Measurements from ENCODE around the gene PLLP. TPM values are rescaled to one million over a fixed set of nuclear protein-coding genes. Genes with fewer than 3 reads are reported as not detected.

PLLP gene
- polyA plus RNA-seq, 1 donor from 2014 or later: not detected

GRCh38 chr16:57261806-57262205 is 22.7 kb downstream of the PLLP start:
- no peaks in the 10 kb centered on the region for H3K9me3 ChIP-seq (ENCODE audit: low read length)
- H3K27me3 ChIP-seq (ENCODE audit: insufficient read depth, low read depth, low read length): no peaks in the 10 kb centered on the region
- no peak overlapping the region for H3K9ac ChIP-seq (ENCODE audit: low read length)
- H3K4me2 ChIP-seq (ENCODE audit: low read length): no peak overlapping the region
- no peaks in the 10 kb centered on the region for H3K36me3 ChIP-seq (ENCODE audit: insufficient read depth, low read length)
- TF ChIP-seq, protein P1, sequence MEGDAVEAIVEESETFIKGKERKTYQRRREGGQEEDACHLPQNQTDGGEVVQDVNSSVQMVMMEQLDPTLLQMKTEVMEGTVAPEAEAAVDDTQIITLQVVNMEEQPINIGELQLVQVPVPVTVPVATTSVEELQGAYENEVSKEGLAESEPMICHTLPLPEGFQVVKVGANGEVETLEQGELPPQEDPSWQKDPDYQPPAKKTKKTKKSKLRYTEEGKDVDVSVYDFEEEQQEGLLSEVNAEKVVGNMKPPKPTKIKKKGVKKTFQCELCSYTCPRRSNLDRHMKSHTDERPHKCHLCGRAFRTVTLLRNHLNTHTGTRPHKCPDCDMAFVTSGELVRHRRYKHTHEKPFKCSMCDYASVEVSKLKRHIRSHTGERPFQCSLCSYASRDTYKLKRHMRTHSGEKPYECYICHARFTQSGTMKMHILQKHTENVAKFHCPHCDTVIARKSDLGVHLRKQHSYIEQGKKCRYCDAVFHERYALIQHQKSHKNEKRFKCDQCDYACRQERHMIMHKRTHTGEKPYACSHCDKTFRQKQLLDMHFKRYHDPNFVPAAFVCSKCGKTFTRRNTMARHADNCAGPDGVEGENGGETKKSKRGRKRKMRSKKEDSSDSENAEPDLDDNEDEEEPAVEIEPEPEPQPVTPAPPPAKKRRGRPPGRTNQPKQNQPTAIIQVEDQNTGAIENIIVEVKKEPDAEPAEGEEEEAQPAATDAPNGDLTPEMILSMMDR (IDR thresholded peaks at IDR 0.05; ENCODE audit: poor library complexity, severe bottlenecking): no peak
- TF ChIP-seq POLR2AphosphoS5 (IDR thresholded peaks at IDR 0.05): no peak
- TF ChIP-seq MXI1 (conservative IDR thresholded peaks at IDR 0.05; ENCODE audit: poor library complexity, severe bottlenecking): no peak
- TF ChIP-seq EP300 (conservative IDR thresholded peaks at IDR 0.05; ENCODE audit: poor library complexity, severe bottlenecking): no peak
- no peak for TF ChIP-seq RAD21 (conservative IDR thresholded peaks at IDR 0.05)
- TF ChIP-seq EZH2 (IDR thresholded peaks at IDR 0.05; ENCODE audit: borderline replicate concordance, insufficient read depth, low read length, poor library complexity, severe bottlenecking): no peak
- no peak for TF ChIP-seq SMC3 (conservative IDR thresholded peaks at IDR 0.05; ENCODE audit: poor library complexity)
- no peak for TF ChIP-seq REST (IDR thresholded peaks at IDR 0.05; ENCODE audit: borderline replicate concordance)
- TF ChIP-seq TAF1 (IDR thresholded peaks at IDR 0.05; ENCODE audit: low read depth): no peak
- no peaks in the 10 kb centered on the region for H3K79me2 ChIP-seq (replicated peaks; ENCODE audit: insufficient read depth, low read length)
- no peaks in the 10 kb centered on the region for H4K20me1 ChIP-seq (ENCODE audit: insufficient read depth)
- H3K9me2 ChIP-seq (ENCODE audit: insufficient read depth, low read length): no peaks in the 10 kb centered on the region
- H3K4me3 ChIP-seq (ENCODE audit: low read length): no peak overlapping the region
- H2AFZ ChIP-seq (ENCODE audit: low read depth, low read length): no peak overlapping the region
- no peak overlapping the region for H3K27ac ChIP-seq (ENCODE audit: low read length)
- no peaks in the 10 kb centered on the region for H3F3A ChIP-seq (ENCODE audit: insufficient read depth, low read length, poor library complexity, severe bottlenecking)

- Histone ChIP-seq H3K36me3 (ENCODE audit: insufficient read depth, low read length) (no peaks in the 10 kb centered on the region), H4K20me1 (ENCODE audit: insufficient read depth) (no peaks in the 10 kb centered on the region), H3K4me2 (ENCODE audit: low read length) (no peak overlapping the region), H2AFZ (ENCODE audit: low read depth, low read length) (no peak overlapping the region), H3K27me3 (ENCODE audit: insufficient read depth, low read depth, low read length) (no peaks in the 10 kb centered on the region), H3K9ac (ENCODE audit: low read length) (no peak overlapping the region), H3K27ac (ENCODE audit: low read length) (no peak overlapping the region), H3F3A (ENCODE audit: insufficient read depth, low read length, poor library complexity, severe bottlenecking) (no peaks in the 10 kb centered on the region), H3K9me2 (ENCODE audit: insufficient read depth, low read length) (no peaks in the 10 kb centered on the region), H3K9me3 (ENCODE audit: low read length) (no peaks in the 10 kb centered on the region), H3K79me2 (replicated peaks; ENCODE audit: insufficient read depth, low read length) (no peaks in the 10 kb centered on the region), H3K4me3 (ENCODE audit: low read length) (no peak overlapping the region)
- no peak for TF ChIP-seq MXI1 (conservative IDR thresholded peaks at IDR 0.05; ENCODE audit: poor library complexity, severe bottlenecking)
- no peak for TF ChIP-seq EP300 (conservative IDR thresholded peaks at IDR 0.05; ENCODE audit: poor library complexity, severe bottlenecking)
- no peak for TF ChIP-seq SMC3 (conservative IDR thresholded peaks at IDR 0.05; ENCODE audit: poor library complexity)
- TF ChIP-seq, protein P1 (IDR thresholded peaks at IDR 0.05; ENCODE audit: poor library complexity, severe bottlenecking): no peak
- TF ChIP-seq REST (IDR thresholded peaks at IDR 0.05; ENCODE audit: borderline replicate concordance): no peak
- no peak for TF ChIP-seq RAD21 (conservative IDR thresholded peaks at IDR 0.05)
- no peak for TF ChIP-seq TAF1 (IDR thresholded peaks at IDR 0.05; ENCODE audit: low read depth)
- no peak for TF ChIP-seq POLR2AphosphoS5 (IDR thresholded peaks at IDR 0.05)
- TF ChIP-seq EZH2 (IDR thresholded peaks at IDR 0.05; ENCODE audit: borderline replicate concordance, insufficient read depth, low read length, poor library complexity, severe bottlenecking): no peak
Measured at GRCh38 chr16:57260294-57260929, 24.1 kb downstream of the PLLP start.

All from neural cell (in vitro differentiated cells).